Erythroblast (primary cell): ENCODE measurements around the gene DYNC1LI2.

Source experiments
- DNase-seq, 2 experiments: peaks; one replicate each; lab custom pipeline; 2025; lab: John Stamatoyannopoulos, UW
- GATA1 ChIP-seq: IDR thresholded peaks from 2 replicates; pipeline ENCODE4 v1.6.1; 2011; ENCODE audit warnings: low read depth, mild to moderate bottlenecking, control low read depth, low read length, moderate library complexity
- POLR2A ChIP-seq: IDR thresholded peaks from 2 replicates; pipeline ENCODE4 v1.6.1; 2011; ENCODE audit warnings: mild to moderate bottlenecking, low read length

Gene DYNC1LI2

GRCh38 chr16:66717776-66718175 is 33.6 kb downstream of the DYNC1LI2 start:
- no peak for TF ChIP-seq GATA1
- no peak for TF ChIP-seq POLR2A
- no peak for DNase-seq

GRCh38 chr16:66717112-66717675 is 34.2 kb downstream of the DYNC1LI2 start:
- TF ChIP-seq GATA1 (no peak), POLR2A (no peak)
- DNase-seq, result peak; percentile 51 to 57

GRCh38 chr16:66714654-66715307 is 36.6 kb downstream of the DYNC1LI2 start:
- TF ChIP-seq GATA1 (no peak), POLR2A (no peak)
- DNase-seq, result no peak

GRCh38 chr16:66714062-66714461 is 37.3 kb downstream of the DYNC1LI2 start:
- TF ChIP-seq POLR2A, result no peak
- TF ChIP-seq GATA1, result no peak
- DNase-seq, result no peak

- TF ChIP-seq GATA1 (no peak), POLR2A (no peak)
- DNase-seq, result no peak
These were observed 38.3 kb downstream of the DYNC1LI2 start for GRCh38 chr16:66713076-66713475.

GRCh38 chr16:66712512-66712911 is 38.9 kb downstream of the DYNC1LI2 start:
- no peak for DNase-seq
- TF ChIP-seq POLR2A, result no peak
- no peak for TF ChIP-seq GATA1

GRCh38 chr16:66711581-66711980 is 39.8 kb downstream of the DYNC1LI2 start:
- no peak for DNase-seq
- TF ChIP-seq GATA1 (no peak), POLR2A (no peak)

- DNase-seq, result no peak
- no peak for TF ChIP-seq GATA1
- TF ChIP-seq POLR2A, result no peak
These were observed 44.9 kb downstream of the DYNC1LI2 start for GRCh38 chr16:66706506-66706880.

GRCh38 chr16:66705790-66706505 is 45.5 kb downstream of the DYNC1LI2 start:
- no peak for DNase-seq
- no peak for TF ChIP-seq GATA1
- TF ChIP-seq POLR2A, result no peak

GRCh38 chr16:66703406-66704215 is 47.8 kb downstream of the DYNC1LI2 start:
- no peak for TF ChIP-seq POLR2A
- DNase-seq, result peak in 1 of 2 experiments; percentile 22

GRCh38 chr16:66701516-66701915 is 49.9 kb downstream of the DYNC1LI2 start:
- TF ChIP-seq GATA1 (no peak), POLR2A (no peak)
- no peak for DNase-seq

GRCh38 chr16:66701026-66701425 is 50.4 kb downstream of the DYNC1LI2 start:
- TF ChIP-seq POLR2A, result no peak
- TF ChIP-seq GATA1, result no peak
- DNase-seq, result no peak

GRCh38 chr16:66699898-66700297 is 51.5 kb downstream of the DYNC1LI2 start:
- TF ChIP-seq GATA1, result no peak
- TF ChIP-seq POLR2A, result no peak
- no peak for DNase-seq
